HG03066 (cell line): ENCODE measurements around the gene PLAGL1.
"Not testable (repeated sequence)": the region's sequence is repeated elsewhere in the genome, so short reads cannot be mapped to it uniquely, and the experiment has no call there.

Source experiments
- ATAC-seq: cut with Tn5 transposase; IDR thresholded peaks from one replicate; pipeline ENCODE4 v1.9.1; 2021; ENCODE audit warnings: low read depth; ENCODE audit not compliant: unreplicated experiment

PLAGL1 gene

DNA sequence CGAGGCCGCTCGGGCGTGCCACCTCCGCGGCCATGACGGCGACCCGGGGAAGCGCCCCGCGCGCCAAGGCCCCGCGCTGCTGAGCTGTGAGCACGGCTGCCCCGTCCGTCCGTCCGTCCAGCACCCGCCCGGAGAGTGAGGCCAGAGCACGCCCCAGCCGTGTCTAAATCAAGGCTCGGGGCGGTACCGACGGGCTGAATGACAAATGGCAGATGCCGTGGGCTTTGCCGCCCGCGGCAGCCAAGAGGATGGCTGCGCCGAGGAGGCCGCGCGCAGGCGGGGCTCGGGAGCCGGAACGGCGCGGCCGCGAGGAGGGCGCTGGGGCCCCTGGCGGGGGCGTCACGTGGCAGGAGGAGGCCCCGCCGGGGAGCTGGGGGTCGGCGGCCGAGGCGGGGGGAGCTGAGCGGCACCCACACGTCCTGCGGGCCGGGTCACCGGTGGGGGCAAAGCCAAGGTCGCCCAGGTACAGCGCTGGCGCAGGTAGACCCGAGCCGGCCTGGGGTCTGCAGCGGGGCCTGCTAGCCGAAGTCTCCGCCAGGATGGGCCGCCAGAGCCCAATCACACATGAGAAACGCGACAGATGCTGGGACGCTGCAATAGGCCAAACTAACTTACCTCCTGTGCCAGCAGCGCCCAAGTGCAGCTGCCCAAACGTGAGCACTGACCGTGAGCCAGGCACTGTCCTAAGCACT lies at the start of gene PLAGL1:
Gene PLAGL1 (minus strand): TSS at position 140 of the 692 bp plus-strand sequence. CDS start 60,123 bp downstream, outside the sequence.
- ATAC-seq = peak; percentile 85

- ATAC-seq = peak; percentile 90
These were observed 47.3 kb upstream of the PLAGL1 start for GRCh38 chr6:144055121-144055931.

- no peak for ATAC-seq
These were observed 45.5 kb upstream of the PLAGL1 start for GRCh38 chr6:144053601-144054000.

DNA sequence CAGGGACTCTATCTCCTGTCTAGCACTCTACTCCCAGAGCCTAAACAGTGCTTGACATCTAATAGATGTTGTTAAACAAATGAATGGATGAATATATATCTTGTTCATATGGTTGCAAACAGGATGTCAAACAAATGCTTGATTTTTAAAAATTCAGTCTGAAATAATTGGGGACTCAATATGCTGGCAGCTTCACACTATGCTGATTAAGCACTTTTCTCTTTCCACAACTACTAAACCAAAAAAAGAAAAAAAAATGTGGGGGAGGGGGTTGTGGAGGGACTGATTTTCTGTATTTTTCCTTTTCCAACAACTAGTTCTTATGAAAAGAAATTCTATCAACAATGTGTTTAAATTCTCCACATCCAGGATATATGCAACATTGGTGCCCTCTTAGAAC lies 44.4 kb upstream of the PLAGL1 start:
- no peak for ATAC-seq

GRCh38 chr6:144049386-144049785 lies 41.3 kb upstream of the PLAGL1 start:
- ATAC-seq = no peak

DNA sequence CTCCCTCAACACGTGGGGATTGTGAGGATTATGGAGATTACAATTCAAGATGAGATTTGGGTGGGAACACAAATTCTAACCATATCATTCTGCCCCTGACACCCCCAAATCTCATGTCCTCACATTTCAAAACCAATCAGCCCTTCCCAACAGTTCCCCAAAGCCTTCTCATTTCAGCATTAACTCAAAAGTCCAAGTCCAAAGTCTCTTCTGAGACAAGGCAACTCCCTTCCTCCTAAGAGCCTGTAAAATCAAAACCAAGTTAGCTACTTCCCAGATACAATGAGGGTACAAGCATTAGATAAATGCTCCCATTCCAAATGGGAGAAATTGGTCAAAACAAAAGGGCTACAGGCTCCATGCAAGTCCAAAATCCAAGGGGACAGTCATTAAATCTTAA lies 39.6 kb upstream of the PLAGL1 start:
- ATAC-seq = no peak

DNA sequence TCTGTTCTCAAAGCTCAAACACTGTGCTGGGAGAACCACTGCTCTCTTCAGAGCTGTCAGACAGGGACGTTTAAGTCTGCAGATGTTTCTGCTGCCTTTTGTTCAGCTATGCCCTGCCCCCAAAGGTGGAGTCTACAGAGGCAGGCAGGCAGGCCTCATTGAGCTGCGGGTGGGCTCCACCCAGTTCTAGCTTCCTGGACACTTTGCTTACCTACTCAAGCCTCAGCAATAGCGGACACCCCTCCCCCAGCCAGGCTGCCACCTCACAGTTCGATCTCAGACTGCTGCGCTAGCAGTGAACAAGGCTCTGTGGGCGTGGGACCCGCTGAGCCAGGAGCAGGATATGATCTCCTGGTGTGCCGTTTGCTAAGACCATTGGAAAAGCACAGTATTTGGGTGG lies 38.6 kb upstream of the PLAGL1 start:
- ATAC-seq = not testable (repeated sequence)

GRCh38 chr6:144044989-144045388 lies 36.9 kb upstream of the PLAGL1 start:
- ATAC-seq = not testable (repeated sequence)

- ATAC-seq = no peak
These were observed 28.8 kb upstream of the PLAGL1 start for GRCh38 chr6:144036835-144037195.

- peak; percentile 73 for ATAC-seq
These were observed 28.2 kb upstream of the PLAGL1 start for GRCh38 chr6:144036064-144036834.

- no peak for ATAC-seq
These were observed 27.4 kb upstream of the PLAGL1 start for GRCh38 chr6:144035416-144035815.

GRCh38 chr6:144033816-144034735 lies 26.0 kb upstream of the PLAGL1 start:
- ATAC-seq = no peak

DNA sequence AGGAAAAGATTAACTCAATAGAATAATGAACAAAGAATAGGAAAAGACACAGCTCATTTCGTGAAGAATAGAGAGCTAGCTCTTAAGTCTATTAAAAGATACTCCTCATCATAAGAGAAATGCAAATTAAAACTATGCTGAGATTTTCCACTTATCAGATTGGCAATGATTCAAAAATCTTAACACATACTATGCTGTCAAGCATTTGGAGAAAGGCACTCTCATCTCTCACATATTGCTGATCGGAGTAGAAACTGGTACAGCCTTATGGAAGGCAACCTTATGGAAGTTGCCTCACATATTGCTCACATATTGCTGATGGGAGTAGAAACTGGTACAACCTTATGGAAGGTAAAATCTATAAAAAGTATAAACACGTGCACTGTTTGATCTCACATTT lies 21.4 kb upstream of the PLAGL1 start:
- no peak for ATAC-seq

GRCh38 chr6:144027932-144028587 lies 20.0 kb upstream of the PLAGL1 start:
- no peak for ATAC-seq

DNA sequence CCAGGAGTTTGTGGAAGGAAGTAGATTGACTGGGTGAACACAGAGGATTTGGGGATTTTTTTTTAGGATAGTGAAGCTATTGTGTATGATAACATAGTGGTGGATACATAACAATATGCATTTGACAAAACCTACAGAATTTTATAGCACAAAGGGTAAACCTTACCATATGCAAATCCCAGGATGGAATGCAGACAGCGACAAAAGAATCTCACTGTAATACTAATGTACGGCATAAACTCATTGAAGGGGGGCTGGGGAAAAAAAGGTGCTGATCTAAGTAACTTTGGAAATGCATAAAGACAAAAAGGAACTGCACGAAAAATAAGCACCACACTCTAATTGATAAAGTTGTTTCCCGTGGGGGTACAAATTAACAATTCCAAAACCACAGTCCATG lies 15.2 kb upstream of the PLAGL1 start:
- ATAC-seq = no peak

GRCh38 chr6:144019929-144020328 lies 11.9 kb upstream of the PLAGL1 start:
- ATAC-seq = no peak

DNA sequence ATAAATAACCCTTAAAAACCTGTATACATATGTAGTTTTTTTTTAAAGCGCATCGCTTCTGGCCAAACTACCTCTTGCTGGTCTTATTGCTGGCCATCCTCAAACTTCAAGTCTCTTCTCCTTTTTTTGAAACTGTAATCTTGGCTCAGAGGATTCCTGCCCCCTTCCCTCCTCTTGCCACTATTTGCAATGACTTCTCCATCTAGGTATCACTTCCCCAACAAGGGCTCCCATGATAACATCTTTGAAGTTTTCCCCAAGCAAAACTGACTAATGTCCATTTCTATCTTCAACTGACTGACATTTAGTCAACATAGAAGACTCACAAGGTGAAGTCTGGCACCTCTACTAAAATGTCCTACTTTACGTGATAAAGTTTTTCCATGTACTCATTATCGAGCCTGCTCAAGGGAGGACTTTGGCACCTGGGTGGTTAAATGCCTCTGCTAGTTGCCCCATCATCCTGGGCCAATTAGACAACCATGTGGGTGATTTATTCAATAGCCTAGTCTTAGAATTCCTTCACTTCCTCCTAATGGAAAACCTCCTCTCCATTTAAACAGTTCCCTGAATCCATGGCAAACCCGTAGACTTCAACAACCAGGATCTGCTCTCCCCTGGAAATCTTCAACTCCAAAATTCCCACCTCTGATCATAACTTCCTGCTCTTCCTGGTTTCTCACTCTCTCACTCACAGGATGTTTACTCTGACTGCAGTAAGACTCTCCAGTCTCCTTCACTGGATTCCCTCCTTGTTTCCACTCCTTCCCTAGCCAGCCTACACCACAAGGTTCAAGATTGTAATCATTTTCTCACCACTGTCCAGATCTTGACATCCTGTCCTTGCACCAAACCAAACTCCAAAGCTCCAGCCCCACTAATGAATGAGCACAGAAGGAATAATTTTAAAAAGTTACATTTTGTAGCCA lies 9.4 kb upstream of the PLAGL1 start:
- no peak for ATAC-seq

- no peak for ATAC-seq
These were observed 5.4 kb upstream of the PLAGL1 start for GRCh38 chr6:144013486-144013909.

- ATAC-seq = no peak
These were observed 4.5 kb upstream of the PLAGL1 start for GRCh38 chr6:144012534-144012933.
